Dendritic cell treated with granulocyte-macrophage colony-stimulating factor and Interleukin-4, amounts not matched to agents 40 ng/mL and 50 ng/mL, for 4 days (primary cell): ENCODE results near the gene ERO1B.

Experiments
- H3K27ac Mint-ChIP-seq: one replicate; pipeline ENCODE4 v1.8.0; 2022; ENCODE audit warnings: mild to moderate bottlenecking, mixed read lengths
- H3K27me3 Mint-ChIP-seq: one replicate; pipeline ENCODE4 v1.8.0; 2022; ENCODE audit warnings: mild to moderate bottlenecking, mixed read lengths
- H3K36me3 Mint-ChIP-seq: one replicate; pipeline ENCODE4 v1.8.0; 2022; ENCODE audit warnings: low read depth, mixed read lengths
- H3K4me1 Mint-ChIP-seq: one replicate; pipeline ENCODE4 v1.8.0; 2022; ENCODE audit warnings: low read depth, mixed read lengths
- H3K4me3 Mint-ChIP-seq: one replicate; pipeline ENCODE4 v1.8.0; 2022; ENCODE audit warnings: mild to moderate bottlenecking, moderate library complexity, mixed read lengths
- H3K9me3 Mint-ChIP-seq: one replicate; pipeline ENCODE4 v1.8.0; 2022; ENCODE audit warnings: mixed read lengths
- intact Hi-C: fragments of 100-400 bp; cut with micrococcal nuclease; formaldehyde crosslinking; loops from one replicate; pipeline ENCODE4 v1.15.0; 2022

Gene ERO1B

GRCh38 chr1:236313427-236313826 lies 31.7 kb upstream of the ERO1B start:
- Mint-ChIP-seq H3K9me3 (no peaks in the 10 kb centered on the region), H3K27me3 (no peaks in the 10 kb centered on the region), H3K4me1 (no peaks in the 10 kb centered on the region), H3K27ac (no peak overlapping the region), H3K4me3 (no peak overlapping the region), H3K36me3 (no peaks in the 10 kb centered on the region)
- intact Hi-C loops, result no loop called here

DNA sequence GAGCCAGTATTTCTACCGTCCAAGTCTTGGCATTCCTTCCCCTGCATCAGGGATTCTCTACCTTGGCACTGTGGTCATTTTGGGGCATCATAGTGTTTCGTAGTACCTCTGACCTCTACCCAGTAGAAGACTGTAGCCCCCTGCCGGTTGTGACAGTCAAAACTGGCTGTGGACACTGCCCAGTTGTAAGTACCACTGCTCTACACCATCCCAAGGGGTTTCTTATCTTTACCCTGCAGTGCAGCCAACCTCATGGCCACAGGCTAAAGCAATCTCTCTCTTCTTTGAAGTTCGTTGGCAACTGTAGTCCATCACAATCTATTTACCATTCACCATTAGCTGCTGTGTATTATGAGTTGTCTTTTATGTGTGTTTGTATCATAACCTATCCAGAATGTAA lies 29.3 kb upstream of the ERO1B start:
- Mint-ChIP-seq H3K27ac (no peak overlapping the region), H3K4me3 (no peak overlapping the region), H3K4me1 (no peaks in the 10 kb centered on the region), H3K27me3 (no peaks in the 10 kb centered on the region), H3K36me3 (no peaks in the 10 kb centered on the region), H3K9me3 (no peaks in the 10 kb centered on the region)
- intact Hi-C loops, result no loop called here

DNA sequence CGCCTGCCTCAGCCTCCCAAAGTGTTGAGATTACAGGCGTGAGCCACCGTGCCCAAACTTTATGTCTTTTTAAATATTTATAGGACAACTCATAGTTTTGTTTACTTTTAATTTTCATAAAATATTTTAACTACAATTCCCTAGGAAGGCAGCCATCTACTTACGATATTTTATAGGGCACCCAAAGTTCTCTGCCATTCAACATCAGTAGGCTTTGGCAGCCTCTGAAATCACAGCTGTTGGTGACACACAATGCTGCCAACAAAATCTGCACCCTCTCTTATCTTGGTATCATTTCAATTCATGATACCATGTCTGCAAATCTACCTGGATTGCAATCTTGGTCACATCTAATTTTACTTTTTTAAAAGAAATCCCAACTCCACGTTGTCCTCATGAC lies 27.1 kb upstream of the ERO1B start:
- Mint-ChIP-seq H3K4me3 (no peak overlapping the region), H3K27ac (no peak overlapping the region), H3K27me3 (no peaks in the 10 kb centered on the region)

GRCh38 chr1:236307435-236307834 lies 25.7 kb upstream of the ERO1B start:
- Mint-ChIP-seq H3K4me3 (no peak overlapping the region), H3K9me3 (no peaks in the 10 kb centered on the region), H3K36me3 (no peaks in the 10 kb centered on the region), H3K4me1 (no peaks in the 10 kb centered on the region), H3K27ac (no peak overlapping the region), H3K27me3 (no peaks in the 10 kb centered on the region)
- intact Hi-C loops, result no loop called here

More for the DNA sequence above, 27.1 kb upstream of the ERO1B start:
- intact Hi-C loops, result no loop called here
- Mint-ChIP-seq H3K4me1 (no peaks in the 10 kb centered on the region), H3K36me3 (no peaks in the 10 kb centered on the region), H3K9me3 (no peaks in the 10 kb centered on the region)

DNA sequence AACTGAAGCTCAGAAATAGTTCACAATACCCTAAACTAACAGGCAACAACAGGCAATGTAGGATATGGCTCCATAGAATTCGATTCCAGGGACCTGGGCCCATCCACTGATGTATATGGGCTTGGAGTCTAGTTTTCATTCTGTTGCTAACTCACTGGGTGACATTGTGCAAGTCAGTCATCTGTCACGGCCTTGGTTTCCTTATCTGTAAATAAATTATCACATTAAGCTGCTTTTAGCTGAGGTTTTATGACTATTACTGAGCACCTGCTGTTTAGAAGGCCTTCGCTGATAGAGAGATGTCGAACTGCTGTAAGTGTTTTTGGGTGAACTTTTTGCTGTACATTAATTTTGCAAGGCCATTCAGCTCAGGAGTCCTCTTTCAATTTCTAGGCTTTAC lies 22.9 kb upstream of the ERO1B start:
- Mint-ChIP-seq H3K27ac (no peak overlapping the region), H3K4me3 (no peak overlapping the region), H3K4me1 (no peaks in the 10 kb centered on the region), H3K27me3 (no peaks in the 10 kb centered on the region), H3K36me3 (no peaks in the 10 kb centered on the region), H3K9me3 (no peaks in the 10 kb centered on the region)
- intact Hi-C loops, result no loop called here

GRCh38 chr1:236303675-236304074 lies 21.9 kb upstream of the ERO1B start:
- H3K4me3 Mint-ChIP-seq, result no peak overlapping the region
- no peaks in the 10 kb centered on the region for H3K9me3 Mint-ChIP-seq
- H3K36me3 Mint-ChIP-seq, result no peaks in the 10 kb centered on the region
- no peaks in the 10 kb centered on the region for H3K27me3 Mint-ChIP-seq
- no peak overlapping the region for H3K27ac Mint-ChIP-seq
- intact Hi-C loops, result no loop called here
- H3K4me1 Mint-ChIP-seq, result no peaks in the 10 kb centered on the region

GRCh38 chr1:236302941-236303340 lies 21.2 kb upstream of the ERO1B start:
- Mint-ChIP-seq H3K4me3 (no peak overlapping the region), H3K36me3 (no peaks in the 10 kb centered on the region), H3K4me1 (no peaks in the 10 kb centered on the region), H3K9me3 (no peaks in the 10 kb centered on the region), H3K27ac (no peak overlapping the region), H3K27me3 (no peaks in the 10 kb centered on the region)
- intact Hi-C loops, result no loop called here

DNA sequence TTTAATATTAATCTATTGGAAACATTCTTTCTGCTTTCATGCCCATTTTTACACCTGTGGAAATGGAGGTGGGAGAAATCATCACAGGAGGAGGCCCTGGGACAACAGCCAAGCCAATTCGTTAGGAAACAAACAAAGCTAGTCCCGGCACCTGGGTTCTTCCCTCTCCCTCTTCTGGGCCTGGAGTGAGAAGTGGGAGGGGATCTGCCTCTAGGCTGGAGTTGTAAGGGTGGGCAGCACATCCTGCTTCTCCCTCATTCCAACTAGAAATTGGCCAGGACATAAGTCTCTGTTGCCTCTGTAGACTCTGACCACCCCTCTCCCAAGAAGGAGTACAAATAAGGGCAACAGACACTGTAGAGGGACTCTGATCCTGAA lies 20.2 kb upstream of the ERO1B start:
- intact Hi-C loops, result no loop called here
- Mint-ChIP-seq H3K27me3 (no peaks in the 10 kb centered on the region), H3K9me3 (no peaks in the 10 kb centered on the region), H3K4me1 (no peaks in the 10 kb centered on the region), H3K27ac (no peak overlapping the region), H3K36me3 (no peaks in the 10 kb centered on the region), H3K4me3 (no peak overlapping the region)

- Mint-ChIP-seq H3K27me3 (no peaks in the 10 kb centered on the region), H3K36me3 (no peaks in the 10 kb centered on the region), H3K9me3 (no peaks in the 10 kb centered on the region), H3K4me3 (no peak overlapping the region), H3K4me1 (no peaks in the 10 kb centered on the region), H3K27ac (no peak overlapping the region)
- intact Hi-C loops, result no loop called here
Measured at GRCh38 chr1:236301080-236301957, 19.6 kb upstream of the ERO1B start.

DNA sequence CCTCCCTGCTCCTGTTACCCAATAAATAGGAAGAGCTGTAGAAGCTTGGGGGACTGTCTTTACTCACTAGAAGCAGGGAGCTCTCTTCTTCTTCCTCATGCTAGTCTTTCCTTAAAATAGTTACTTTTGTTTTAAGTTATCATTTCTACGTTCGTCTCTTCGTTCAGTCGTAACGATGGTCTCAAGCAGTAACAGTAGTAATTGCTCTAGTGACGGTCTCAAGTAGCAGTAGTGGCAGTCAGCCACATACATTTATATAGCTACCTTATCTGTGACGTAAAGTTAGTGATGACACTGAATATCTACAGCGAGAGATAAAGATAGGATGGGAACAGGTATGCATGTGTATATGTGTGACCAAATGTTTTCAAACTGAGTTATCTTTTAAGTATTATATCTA lies 15.4 kb upstream of the ERO1B start:
- no peaks in the 10 kb centered on the region for H3K4me1 Mint-ChIP-seq
- no peaks in the 10 kb centered on the region for H3K27me3 Mint-ChIP-seq
- H3K27ac Mint-ChIP-seq, result no peak overlapping the region
- intact Hi-C loops, result no loop called here
- no peak overlapping the region for H3K4me3 Mint-ChIP-seq
- no peaks in the 10 kb centered on the region for H3K36me3 Mint-ChIP-seq
- H3K9me3 Mint-ChIP-seq, result no peaks in the 10 kb centered on the region

DNA sequence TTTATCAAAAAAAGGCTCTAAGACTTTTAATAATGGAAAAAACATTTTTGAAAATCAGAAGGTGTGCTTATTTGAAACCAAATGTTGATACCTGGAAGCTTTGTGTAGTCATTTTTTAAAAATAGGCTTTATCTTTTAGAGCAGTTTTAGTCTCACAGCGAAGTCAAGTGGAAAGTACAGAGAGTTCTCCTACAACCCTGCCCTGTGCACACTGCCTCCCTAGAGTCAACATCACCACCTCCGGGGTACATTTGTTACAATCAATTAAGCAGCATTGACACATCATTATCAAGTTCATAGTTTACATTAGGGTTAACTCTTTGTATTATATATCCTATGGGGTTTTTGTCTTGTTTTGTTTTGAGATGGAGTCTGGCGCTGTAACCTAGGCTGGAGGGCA lies 10.7 kb upstream of the ERO1B start:
- Mint-ChIP-seq H3K27me3 (no peaks in the 10 kb centered on the region), H3K27ac (no peak overlapping the region), H3K4me1 (no peaks in the 10 kb centered on the region), H3K9me3 (no peaks in the 10 kb centered on the region), H3K36me3 (no peaks in the 10 kb centered on the region), H3K4me3 (no peak overlapping the region)
- intact Hi-C loops, result no loop called here

- H3K27ac Mint-ChIP-seq, result no peak overlapping the region
- H3K27me3 Mint-ChIP-seq, result no peaks in the 10 kb centered on the region
- no peak overlapping the region for H3K4me3 Mint-ChIP-seq
- peaks cover 4% of the 10 kb centered on the region for H3K4me1 Mint-ChIP-seq
- H3K36me3 Mint-ChIP-seq, result no peaks in the 10 kb centered on the region
- no peaks in the 10 kb centered on the region for H3K9me3 Mint-ChIP-seq
- intact Hi-C loops, result no loop called here
Measured at GRCh38 chr1:236289492-236290131, 7.9 kb upstream of the ERO1B start.

- no peaks in the 10 kb centered on the region for H3K9me3 Mint-ChIP-seq
- no peak overlapping the region for H3K27ac Mint-ChIP-seq
- peaks cover 1% of the 10 kb centered on the region for H3K27me3 Mint-ChIP-seq
- intact Hi-C loops, result no loop called here
- no peak overlapping the region for H3K4me3 Mint-ChIP-seq
- H3K4me1 Mint-ChIP-seq, result peaks cover 14% of the 10 kb centered on the region
- no peaks in the 10 kb centered on the region for H3K36me3 Mint-ChIP-seq
Measured at GRCh38 chr1:236288620-236288976, 6.8 kb upstream of the ERO1B start.

GRCh38 chr1:236287757-236288619 lies 6.2 kb upstream of the ERO1B start:
- Mint-ChIP-seq H3K27ac (no peak overlapping the region), H3K9me3 (no peaks in the 10 kb centered on the region), H3K27me3 (peaks cover 2% of the 10 kb centered on the region), H3K36me3 (no peaks in the 10 kb centered on the region), H3K4me1 (peaks cover 20% of the 10 kb centered on the region), H3K4me3 (no peak overlapping the region)
- intact Hi-C loops, result no loop called here
